ENCODE measurements around the gene PMEPA1. TPM values are rescaled to one million over a fixed set of nuclear protein-coding genes. Genes with fewer than 3 reads are reported as not detected.

The PMEPA1 gene
- total and polyA plus RNA-seq, 2 donors (not counting 1 experiment from before 2014, with no cell fraction given): 9.9 to 37.4 TPM

GRCh38 chr20:57665589-57665971 is 44.2 kb downstream of the PMEPA1 start:
- Histone ChIP-seq H2AFZ (ENCODE audit: insufficient read depth, low read depth, low read length, poor library complexity, severe bottlenecking) (no peak overlapping the region), H3K4me2 (replicated peaks; ENCODE audit: low read depth, low read length, poor library complexity, severe bottlenecking) (no peak overlapping the region), H3K9ac (ENCODE audit: low read length) (no peak overlapping the region), H3K79me2 (ENCODE audit: control insufficient read depth, insufficient read depth, low read length) (peaks cover 99% of the 10 kb centered on the region), H4K20me1 (ENCODE audit: control insufficient read depth, insufficient read depth, low read length, poor library complexity, severe bottlenecking) (peaks cover 98% of the 10 kb centered on the region), H3K27me3 (replicated peaks in 1 of 4; ENCODE audit: control extremely low read depth in 1 of 4, control insufficient read depth in 3 of 4, insufficient read depth in 4 of 4, low read length in 3 of 4) (no peaks in the 10 kb centered on the region), H3K9me3 (ENCODE audit: control extremely low read depth in 1 of 3, control insufficient read depth in 2 of 3, insufficient read depth in 1 of 3, low read length in 2 of 3) (no peaks in the 10 kb centered on the region), H3K4me1 (ENCODE audit: control insufficient read depth in 2 of 2, insufficient read depth in 2 of 2, low read length in 2 of 2) (peaks cover 0 to 18% of the 10 kb centered on the region in 2 donors), H3K36me3 (replicated peaks in 1 of 2; ENCODE audit: control extremely low read depth in 1 of 2, control insufficient read depth in 1 of 2, extremely low read depth in 1 of 2, insufficient read depth in 2 of 2, low read length in 1 of 2) (peaks cover 0 to 8% of the 10 kb centered on the region in 2 experiments), H3K27ac (ENCODE audit: low read length in 2 of 2) (no peak overlapping the region), H3K4me3 (ENCODE audit: control extremely low read depth in 1 of 5, extremely low read depth in 1 of 5, insufficient read depth in 1 of 5, low read depth in 2 of 5, low read length in 4 of 5) (no peak overlapping the region)
- 92% methylated on average over 6 of the region's 8 CpGs for WGBS (ENCODE audit: insufficient coverage)
- no peak for ATAC-seq (ENCODE audit: low read depth)
- Mint-ChIP-seq H3K4me1 (peaks cover 47% of the 10 kb centered on the region), H3K27me3 (no peaks in the 10 kb centered on the region), H3K9me3 (ENCODE audit: insufficient read depth) (no peaks in the 10 kb centered on the region), H3K27ac (no peak overlapping the region), H3K4me3 (no peak overlapping the region)
- no peak for TF ChIP-seq EZH2 (IDR thresholded peaks at IDR 0.05; ENCODE audit: borderline replicate concordance, insufficient read depth, low read depth, low read length, poor library complexity, severe bottlenecking)
- TF ChIP-seq CTCF (IDR thresholded peaks at IDR 0.05): no peak
- POLR2A ChIA-PET: no interaction called here
- no peak for DNase-seq
- CTCF ChIA-PET: interaction anchor here (1.0 kb wide), 2 partner anchors 12 to 420 kb away, joined by 3 to 4 read pairs; no protein-coding TSS in a partner anchor
- intact Hi-C loops (cut with micrococcal nuclease): no loop called here

GRCh38 chr20:57664924-57665588 is 44.8 kb downstream of the PMEPA1 start:
- Histone ChIP-seq H2AFZ (ENCODE audit: insufficient read depth, low read depth, low read length, poor library complexity, severe bottlenecking) (no peak overlapping the region), H4K20me1 (ENCODE audit: control insufficient read depth, insufficient read depth, low read length, poor library complexity, severe bottlenecking) (peaks cover 98% of the 10 kb centered on the region), H3K9ac (ENCODE audit: low read length) (no peak overlapping the region), H3K27ac (ENCODE audit: low read length in 2 of 2) (no peak overlapping the region), H3K4me3 (ENCODE audit: control extremely low read depth in 1 of 5, extremely low read depth in 1 of 5, insufficient read depth in 1 of 5, low read depth in 2 of 5, low read length in 4 of 5) (no peak overlapping the region), H3K36me3 (replicated peaks in 1 of 2; ENCODE audit: control extremely low read depth in 1 of 2, control insufficient read depth in 1 of 2, extremely low read depth in 1 of 2, insufficient read depth in 2 of 2, low read length in 1 of 2) (peaks cover 0 to 8% of the 10 kb centered on the region in 2 experiments), H3K27me3 (replicated peaks in 1 of 4; ENCODE audit: control extremely low read depth in 1 of 4, control insufficient read depth in 3 of 4, insufficient read depth in 4 of 4, low read length in 3 of 4) (no peaks in the 10 kb centered on the region), H3K79me2 (ENCODE audit: control insufficient read depth, insufficient read depth, low read length) (peaks cover 99% of the 10 kb centered on the region), H3K9me3 (ENCODE audit: control extremely low read depth in 1 of 3, control insufficient read depth in 2 of 3, insufficient read depth in 1 of 3, low read length in 2 of 3) (no peaks in the 10 kb centered on the region), H3K4me1 (ENCODE audit: control insufficient read depth in 2 of 2, insufficient read depth in 2 of 2, low read length in 2 of 2) (peaks cover 0 to 13% of the 10 kb centered on the region in 2 donors), H3K4me2 (replicated peaks; ENCODE audit: low read depth, low read length, poor library complexity, severe bottlenecking) (no peak overlapping the region)
- no peak overlapping the region for H3K27ac Mint-ChIP-seq
- no peaks in the 10 kb centered on the region for H3K9me3 Mint-ChIP-seq (ENCODE audit: insufficient read depth)
- TF ChIP-seq CTCF (IDR thresholded peaks at IDR 0.05) (no peak), EZH2 (IDR thresholded peaks at IDR 0.05; ENCODE audit: borderline replicate concordance, insufficient read depth, low read depth, low read length, poor library complexity, severe bottlenecking) (no peak)
- no peaks in the 10 kb centered on the region for H3K27me3 Mint-ChIP-seq
- DNase-seq: no peak
- no peak overlapping the region for H3K4me3 Mint-ChIP-seq
- intact Hi-C loops (cut with micrococcal nuclease): no loop called here
- WGBS (ENCODE audit: insufficient coverage): 96% methylated on average over 11 of the region's 14 CpGs
- POLR2A ChIA-PET: no interaction called here
- no peak for ATAC-seq (ENCODE audit: low read depth)
- CTCF ChIA-PET: interaction anchor here (0.6 to 1.0 kb wide), 2 partner anchors 11 to 168 kb away, joined by 3 to 4 read pairs; no protein-coding TSS in a partner anchor
- peaks cover 46% of the 10 kb centered on the region for H3K4me1 Mint-ChIP-seq
